GM12892 (cell line): ENCODE measurements around the gene DHCR24.

Experiments
- POLR2A ChIP-seq: IDR thresholded peaks from 2 replicates; pipeline ENCODE4 v1.6.1; 2011; ENCODE audit warnings: low read depth, low read length, control low read depth
- POLR2AphosphoS5 ChIP-seq: IDR thresholded peaks from 2 replicates; pipeline ENCODE4 v1.6.1; 2011; ENCODE audit warnings: low read depth, low read length, control low read depth

DNA sequence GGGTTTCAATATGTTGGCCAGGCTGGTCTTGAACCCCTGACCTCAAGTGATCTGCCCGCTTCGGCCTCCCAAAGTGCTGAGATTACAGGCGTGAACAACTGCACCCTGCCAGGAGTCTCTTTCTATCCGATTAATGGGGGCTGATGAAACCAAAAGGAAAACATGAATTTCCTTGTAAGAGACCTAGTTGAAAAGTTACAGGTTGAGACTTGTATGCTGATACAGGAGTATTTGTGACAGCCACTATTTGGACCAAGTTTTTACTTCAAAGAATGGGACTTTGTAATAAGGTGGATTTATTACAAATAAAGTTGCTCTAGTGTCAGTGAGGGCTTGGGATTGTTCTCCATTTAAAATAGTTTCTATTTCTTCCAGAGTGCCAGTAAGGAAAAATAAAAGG, 49.8 kb upstream of the DHCR24 start:
- TF ChIP-seq POLR2A (no peak), POLR2AphosphoS5 (no peak)
